Neural cell (in vitro differentiated cells): ENCODE measurements around the gene PDXDC1. TPM values are rescaled to one million over a fixed set of nuclear protein-coding genes. Genes with fewer than 3 reads are reported as not detected.
"Not testable (repeated sequence)": the region's sequence is repeated elsewhere in the genome, so short reads cannot be mapped to it uniquely, and the experiment has no call there.

Source experiments
- H2AFZ ChIP-seq: fragments of 200-600, 300-800 bp; sonication (generic), shearing (Covaris generic); 2 replicates; pipeline ENCODE4 v1.6.0; 2014; ENCODE audit warnings: low read depth, mild to moderate bottlenecking, antibody characterized with exemption, low read length, moderate library complexity
- H3F3A ChIP-seq: fragments of 200-600 bp; shearing (Covaris generic); 2 replicates; pipeline ENCODE4 v1.6.1; 2016; ENCODE audit warnings: mild to moderate bottlenecking, moderate library complexity, mixed read lengths, antibody characterized with exemption, low read length; ENCODE audit not compliant: insufficient read depth, poor library complexity, severe bottlenecking
- H3K27ac ChIP-seq: fragments of 200-600, 300-800 bp; sonication (generic), shearing (Covaris generic); 2 replicates; pipeline ENCODE4 v1.5.1; 2014; ENCODE audit warnings: mild to moderate bottlenecking, low read length, moderate library complexity
- H3K27me3 ChIP-seq: fragments of 300-800, 200-600 bp; sonication (generic), shearing (Covaris generic); 2 replicates; pipeline ENCODE4 v1.6.0; 2014; ENCODE audit warnings: mild to moderate bottlenecking, low read depth, low read length, moderate library complexity; ENCODE audit not compliant: insufficient read depth
- H3K36me3 ChIP-seq: fragments of 300-800, 200-600 bp; sonication (generic), shearing (Covaris generic); 2 replicates; pipeline ENCODE4 v1.5.1; 2014; ENCODE audit warnings: mild to moderate bottlenecking, antibody characterized with exemption, low read length, moderate library complexity; ENCODE audit not compliant: insufficient read depth
- H3K4me2 ChIP-seq: fragments of 300-800, 200-600 bp; sonication (generic), shearing (Covaris generic); 2 replicates; pipeline ENCODE4 v1.6.0; 2014; ENCODE audit warnings: mild to moderate bottlenecking, low read length
- H3K4me3 ChIP-seq: fragments of 300-800, 200-600 bp; sonication (generic), shearing (Covaris generic); 2 replicates; pipeline ENCODE4 v1.5.1; 2014; ENCODE audit warnings: mild to moderate bottlenecking, low read length, moderate library complexity
- H3K79me2 ChIP-seq: fragments of 200-600 bp; shearing (Covaris generic); replicated peaks from 2 replicates; pipeline ENCODE4 v1.6.0; 2014; ENCODE audit warnings: mild to moderate bottlenecking, low read length, moderate library complexity; ENCODE audit not compliant: insufficient read depth
- H3K9ac ChIP-seq: fragments of 300-800, 200-600 bp; sonication (generic), shearing (Covaris generic); 2 replicates; pipeline ENCODE4 v1.6.1; 2016; ENCODE audit warnings: mild to moderate bottlenecking, low read length, mixed read lengths
- H3K9me2 ChIP-seq: fragments of 200-600 bp; shearing (Covaris generic); 2 replicates; pipeline ENCODE4 v1.6.1; 2016; ENCODE audit warnings: mild to moderate bottlenecking, low read length, mixed read lengths; ENCODE audit not compliant: insufficient read depth
- H3K9me3 ChIP-seq: fragments of 200-600, 300-800 bp; sonication (generic), shearing (Covaris generic); 2 replicates; pipeline ENCODE4 v1.6.1; 2016; ENCODE audit warnings: mild to moderate bottlenecking, mixed run types, low read length, moderate library complexity, mixed read lengths
- H4K20me1 ChIP-seq: fragments of 200-600 bp; shearing (Covaris generic); 2 replicates; pipeline ENCODE4 v1.6.1; 2016; ENCODE audit warnings: mild to moderate bottlenecking, mixed run types; ENCODE audit not compliant: insufficient read depth
- CTCF ChIP-seq: fragments of 450-650 bp; IDR thresholded peaks from 2 replicates; pipeline ENCODE4 v1.5.1; 2014; ENCODE audit warnings: antibody characterized with exemption, mild to moderate bottlenecking, moderate library complexity; ENCODE audit not compliant: poor library complexity, severe bottlenecking
- EP300 ChIP-seq: fragments of 450-650 bp; conservative IDR thresholded peaks from 2 replicates; pipeline ENCODE4 v1.6.1; 2014; ENCODE audit warnings: antibody characterized with exemption, mild to moderate bottlenecking, moderate library complexity; ENCODE audit not compliant: poor library complexity, severe bottlenecking
- MXI1 ChIP-seq: fragments of 450-650 bp; conservative IDR thresholded peaks from 2 replicates; pipeline ENCODE4 v1.6.1; 2014; ENCODE audit warnings: antibody characterized with exemption, mild to moderate bottlenecking; ENCODE audit not compliant: poor library complexity, severe bottlenecking
- POLR2AphosphoS5 ChIP-seq: IDR thresholded peaks from 2 replicates; pipeline ENCODE4 v1.6.1; 2012
- REST ChIP-seq: IDR thresholded peaks from 2 replicates; pipeline ENCODE4 v1.6.1; 2012; ENCODE audit warnings: borderline replicate concordance
- SMC3 ChIP-seq: fragments of 450-650 bp; conservative IDR thresholded peaks from 2 replicates; pipeline ENCODE4 v1.6.1; 2014; ENCODE audit warnings: antibody characterized with exemption, mild to moderate bottlenecking, moderate library complexity; ENCODE audit not compliant: poor library complexity
- TAF1 ChIP-seq: IDR thresholded peaks from 2 replicates; pipeline ENCODE4 v1.6.1; 2012; ENCODE audit warnings: low read depth
- polyA minus RNA-seq: library from RNA; depleted of rRNA, polyadenylated mRNA; stranded (reverse); fragments of >200 nt; gene quantifications from 2 replicates; pipeline ENCODE4 v1.2.3, GENCODE V29; 2014
- polyA plus RNA-seq: library from polyadenylated mRNA; depleted of rRNA; stranded (reverse); fragments of >200 nt; gene quantifications from 2 replicates; pipeline ENCODE4 v1.2.3, GENCODE V29; 2014

PDXDC1 gene
- polyA plus RNA-seq (69.9 and 78.2 TPM in 2 replicates), polyA minus RNA-seq (68.7 and 80.2 TPM in 2 replicates)

- peak within 1 kb of the TSS; percentile 69 for H3K4me3 ChIP-seq
- peak within 1 kb of the TSS; percentile 64 for H3K27ac ChIP-seq
- H3K9me3 ChIP-seq, H3F3A ChIP-seq, H3K36me3 ChIP-seq, H3K9me2 ChIP-seq, H4K20me1 ChIP-seq, H3K27me3 ChIP-seq, H3K79me2 ChIP-seq: not testable (repeated sequence)
- H3K4me2 ChIP-seq: peak within 1 kb of the TSS; percentile 94
- H2AFZ ChIP-seq: peak within 1 kb of the TSS; percentile 73
- TF ChIP-seq REST: peak; percentile 43
- TF ChIP-seq SMC3: peak; percentile 61
- TF ChIP-seq TAF1: peak; percentile 63
- peak; percentile 38 for TF ChIP-seq CTCF
- peak; percentile 86 for TF ChIP-seq POLR2AphosphoS5
- TF ChIP-seq MXI1: peak; percentile 90
- peak; percentile 71 for TF ChIP-seq EP300
- peak within 1 kb of the TSS; percentile 81 for H3K9ac ChIP-seq
These were observed at the start of gene PDXDC1 for GRCh38 chr16:14974656-14975417. Gene PDXDC1 (plus strand): TSS chr16:14975026. CDS start chr16:14975200, 174 bp downstream.

GRCh38 chr16:14928064-14928714 lies 46.6 kb upstream of the PDXDC1 start:
- H2AFZ ChIP-seq, H4K20me1 ChIP-seq, H3K4me2 ChIP-seq, H3F3A ChIP-seq, H3K27me3 ChIP-seq, H3K4me3 ChIP-seq, H3K36me3 ChIP-seq, H3K9ac ChIP-seq, H3K79me2 ChIP-seq, H3K9me2 ChIP-seq, H3K27ac ChIP-seq, H3K9me3 ChIP-seq: not testable (repeated sequence)

- H3F3A ChIP-seq, H3K27ac ChIP-seq, H3K79me2 ChIP-seq, H3K36me3 ChIP-seq, H3K4me2 ChIP-seq, H3K9me2 ChIP-seq, H4K20me1 ChIP-seq, H3K4me3 ChIP-seq, H3K9ac ChIP-seq, H3K9me3 ChIP-seq, H2AFZ ChIP-seq, H3K27me3 ChIP-seq: not testable (repeated sequence)
These were observed 45.6 kb upstream of the PDXDC1 start for GRCh38 chr16:14929176-14929575.

GRCh38 chr16:14930246-14930645 lies 44.6 kb upstream of the PDXDC1 start:
- H3K79me2 ChIP-seq, H4K20me1 ChIP-seq, H2AFZ ChIP-seq, H3K4me2 ChIP-seq, H3K27ac ChIP-seq, H3K27me3 ChIP-seq, H3F3A ChIP-seq, H3K9me3 ChIP-seq, H3K9me2 ChIP-seq, H3K9ac ChIP-seq, H3K4me3 ChIP-seq, H3K36me3 ChIP-seq: not testable (repeated sequence)

- not testable (repeated sequence) for H3K4me3 ChIP-seq, H2AFZ ChIP-seq, H4K20me1 ChIP-seq, H3K4me2 ChIP-seq, H3K9ac ChIP-seq, H3K79me2 ChIP-seq, H3K9me3 ChIP-seq, H3F3A ChIP-seq, H3K27me3 ChIP-seq, H3K9me2 ChIP-seq, H3K36me3 ChIP-seq, H3K27ac ChIP-seq
These were observed 43.9 kb upstream of the PDXDC1 start for GRCh38 chr16:14930971-14931370.
